GM12864 (cell line): Measurements from ENCODE around the gene APPBP2.

Experiments
- DNase-seq: peaks from one replicate; pipeline ENCODE4 v3.0.0-alpha.2; 2011; ENCODE audit warnings: low read depth
- H3K4me3 ChIP-seq: 2 replicates; pipeline ENCODE4 v1.5.1; 2011; ENCODE audit warnings: mild to moderate bottlenecking, low read depth, low read length, control low read depth
- CTCF ChIP-seq: IDR thresholded peaks from 2 replicates; pipeline ENCODE4 v1.5.1; 2011; ENCODE audit warnings: low read depth, mild to moderate bottlenecking, moderate library complexity, low read length, control low read depth, inconsistent platforms; ENCODE audit errors: missing control alignments

The APPBP2 gene

GRCh38 chr17:60457148-60457547 lies 68.9 kb downstream of the APPBP2 start:
- TF ChIP-seq CTCF: no peak
- no peak overlapping the region for H3K4me3 ChIP-seq
- no peak for DNase-seq

- TF ChIP-seq CTCF: no peak
- H3K4me3 ChIP-seq: no peak overlapping the region
- DNase-seq: no peak
These were observed 70.7 kb downstream of the APPBP2 start for GRCh38 chr17:60455378-60455777.

GRCh38 chr17:60451965-60452364 lies 74.1 kb downstream of the APPBP2 start:
- DNase-seq: no peak
- no peak for TF ChIP-seq CTCF
- H3K4me3 ChIP-seq: no peak overlapping the region

GRCh38 chr17:60451071-60451470 lies 75.0 kb downstream of the APPBP2 start:
- TF ChIP-seq CTCF: no peak
- no peak for DNase-seq
- no peak overlapping the region for H3K4me3 ChIP-seq

- H3K4me3 ChIP-seq: no peak overlapping the region
These were observed 78.7 kb downstream of the APPBP2 start for GRCh38 chr17:60447375-60447774.

GRCh38 chr17:60445144-60445543 lies 80.9 kb downstream of the APPBP2 start:
- H3K4me3 ChIP-seq: no peak overlapping the region
- TF ChIP-seq CTCF: no peak
- no peak for DNase-seq

More at GRCh38 chr17:60447375-60447774, 78.7 kb downstream of the APPBP2 start:
- no peak for DNase-seq
- no peak for TF ChIP-seq CTCF

- no peak for DNase-seq
- TF ChIP-seq CTCF: no peak
- H3K4me3 ChIP-seq: no peak overlapping the region
These were observed 82.3 kb downstream of the APPBP2 start for GRCh38 chr17:60443713-60444112.
